BLaER1 (cell line): ENCODE results near the gene PAPSS1.
"Not testable (repeated sequence)": the region's sequence is repeated elsewhere in the genome, so short reads cannot be mapped to it uniquely, and the experiment has no call there.

Experiments used
- H3K27ac ChIP-seq: shearing (Covaris generic); formaldehyde crosslinking; 2 replicates; pipeline ENCODE4 v1.8.1; 2022
- H3K27me3 ChIP-seq: shearing (Covaris generic); formaldehyde crosslinking; 2 replicates; pipeline ENCODE4 v1.8.1; 2022
- H3K36me3 ChIP-seq: shearing (Covaris generic); formaldehyde crosslinking; 2 replicates; pipeline ENCODE4 v1.8.1; 2022
- H3K4me1 ChIP-seq: shearing (Covaris generic); formaldehyde crosslinking; 2 replicates; pipeline ENCODE4 v1.8.1; 2022
- H3K4me2 ChIP-seq: shearing (Covaris generic); formaldehyde crosslinking; 2 replicates; pipeline ENCODE4 v1.8.1; 2022
- H3K4me3 ChIP-seq: shearing (Covaris generic); formaldehyde crosslinking; 2 replicates; pipeline ENCODE4 v1.8.1; 2022
- H3K9ac ChIP-seq: shearing (Covaris generic); formaldehyde crosslinking; 2 replicates; pipeline ENCODE4 v1.8.1; 2022
- H3K9me3 ChIP-seq: shearing (Covaris generic); formaldehyde crosslinking; 2 replicates; pipeline ENCODE4 v1.8.1; 2022
- H4K20me1 ChIP-seq: shearing (Covaris generic); formaldehyde crosslinking; 2 replicates; pipeline ENCODE4 v1.8.1; 2022
- Cebpa-rat ChIP-seq: shearing (Covaris generic); IDR thresholded peaks from 2 replicates; pipeline ENCODE4 v1.8.1; 2022

The PAPSS1 gene

GRCh38 chr4:107725281-107725859 is 5.3 kb upstream of the PAPSS1 start:
- Histone ChIP-seq H3K36me3 (no peaks in the 10 kb centered on the region), H3K4me3 (no peak overlapping the region), H4K20me1 (no peaks in the 10 kb centered on the region), H3K4me2 (no peak overlapping the region), H3K9ac (no peak overlapping the region), H3K9me3 (no peaks in the 10 kb centered on the region), H3K27me3 (no peaks in the 10 kb centered on the region), H3K27ac (no peak overlapping the region), H3K4me1 (peaks cover 12% of the 10 kb centered on the region)
- no peak for TF ChIP-seq Cebpa-rat

DNA sequence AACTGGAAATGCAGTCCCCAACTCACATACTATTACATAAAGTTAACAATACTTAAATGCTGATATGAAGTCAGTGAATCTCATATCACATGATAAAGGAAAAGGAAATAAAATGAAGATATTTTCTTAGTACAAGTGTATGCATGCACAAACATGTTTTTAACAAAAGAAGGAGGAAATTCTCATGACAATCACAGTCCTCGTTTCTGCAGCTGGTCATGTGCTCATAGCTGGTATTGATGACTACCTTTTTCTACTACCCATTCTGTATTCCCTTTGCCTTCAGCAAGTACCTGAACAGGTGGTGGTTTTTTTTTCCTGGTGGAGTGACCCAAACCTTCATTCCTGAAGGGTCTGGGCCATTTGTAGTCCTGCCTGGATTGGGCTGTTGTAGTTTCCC is 3.3 kb upstream of the PAPSS1 start:
- H3K27me3 ChIP-seq, H3K4me3 ChIP-seq, H3K27ac ChIP-seq, H4K20me1 ChIP-seq, H3K9me3 ChIP-seq, H3K4me2 ChIP-seq, H3K36me3 ChIP-seq, H3K9ac ChIP-seq: not testable (repeated sequence)
- peaks cover 22% of the 10 kb centered on the region for H3K4me1 ChIP-seq

DNA sequence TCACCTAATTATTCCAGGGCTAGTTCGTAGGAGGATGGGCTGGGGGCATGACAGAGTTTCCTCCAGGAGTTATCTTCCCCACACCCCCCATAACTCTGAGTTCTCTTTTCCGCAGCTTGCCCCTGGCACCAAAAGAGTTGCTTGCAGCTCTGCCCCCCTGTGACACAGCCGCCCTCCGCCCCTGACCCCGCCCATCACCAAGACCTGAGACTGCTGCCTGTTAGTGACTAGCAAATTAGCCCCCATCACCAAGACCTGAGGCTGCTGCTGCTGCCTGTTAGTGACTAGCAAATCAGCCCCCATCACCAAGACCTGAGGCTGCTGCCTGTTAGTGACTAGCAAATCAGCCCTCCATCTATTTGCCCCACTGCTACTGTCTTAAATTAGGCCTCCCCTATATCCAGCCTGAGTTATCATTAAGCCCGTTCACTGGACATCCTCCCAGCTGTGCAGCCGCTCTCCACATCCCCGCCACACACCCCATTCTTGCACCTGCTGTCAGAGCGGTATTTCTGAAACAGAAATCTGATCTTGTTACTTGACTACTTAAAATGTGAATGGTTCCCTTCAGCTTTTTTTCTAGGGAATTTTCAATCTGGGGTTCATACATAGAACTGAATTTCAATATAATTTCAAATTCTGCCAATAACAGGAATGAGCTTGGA is 1.5 kb upstream of the PAPSS1 start:
- Histone ChIP-seq H3K9me3 (no peaks in the 10 kb centered on the region), H3K27ac (no peak overlapping the region), H3K4me3 (peak overlapping the region; percentile 94), H3K9ac (peak overlapping the region; percentile 76), H4K20me1 (peaks cover 12% of the 10 kb centered on the region), H3K4me1 (peaks cover 32% of the 10 kb centered on the region), H3K27me3 (no peaks in the 10 kb centered on the region), H3K36me3 (no peaks in the 10 kb centered on the region), H3K4me2 (peak overlapping the region; percentile 79)
- TF ChIP-seq Cebpa-rat: no peak

DNA sequence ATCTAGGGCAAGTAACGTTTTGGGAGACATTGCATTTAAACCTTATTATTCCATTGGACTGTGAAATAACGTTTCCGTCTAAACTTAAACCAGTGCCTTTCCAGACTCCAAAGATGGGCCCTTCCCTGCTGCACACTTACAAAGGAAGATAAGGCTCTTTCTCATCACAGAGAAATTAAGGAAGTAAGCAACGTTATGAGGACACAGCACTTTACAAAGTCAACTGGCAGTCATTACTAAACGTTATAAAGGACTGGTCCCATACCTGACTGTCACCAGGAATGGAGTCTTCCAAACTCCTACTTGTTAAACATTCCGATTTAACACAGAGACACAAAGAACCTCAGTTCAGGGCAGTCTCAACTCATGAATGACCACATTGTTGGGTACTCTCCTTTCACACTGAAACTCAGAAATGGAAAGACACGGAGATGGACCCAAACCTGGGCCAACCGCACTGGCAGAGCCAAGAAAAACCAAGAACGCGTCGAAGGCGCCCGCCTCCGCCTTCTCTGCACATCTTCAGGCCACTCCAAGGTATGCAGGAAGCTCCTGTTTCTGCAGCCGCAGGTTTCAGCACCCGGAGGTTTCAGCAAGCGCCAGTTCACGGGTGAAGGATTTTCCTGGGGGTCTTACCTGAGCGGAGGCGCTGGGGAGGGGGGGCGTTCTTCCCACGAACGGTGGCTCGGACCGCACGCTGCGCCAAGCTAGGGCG is 670 bp downstream of the PAPSS1 start:
- Histone ChIP-seq H3K9me3 (no peaks in the 10 kb centered on the region), H3K9ac (peak overlapping the region; percentile 83), H3K27ac (peak overlapping the region; percentile 68), H3K27me3 (no peaks in the 10 kb centered on the region), H3K4me3 (peak overlapping the region; percentile 94), H3K4me1 (peaks cover 32% of the 10 kb centered on the region), H3K4me2 (peak overlapping the region; percentile 89), H3K36me3 (0 out of 2 replicates have a peak, but pooled peaks cover 9% of the 10 kb centered on the region), H4K20me1 (peaks cover 22% of the 10 kb centered on the region)
- TF ChIP-seq Cebpa-rat: no peak

DNA sequence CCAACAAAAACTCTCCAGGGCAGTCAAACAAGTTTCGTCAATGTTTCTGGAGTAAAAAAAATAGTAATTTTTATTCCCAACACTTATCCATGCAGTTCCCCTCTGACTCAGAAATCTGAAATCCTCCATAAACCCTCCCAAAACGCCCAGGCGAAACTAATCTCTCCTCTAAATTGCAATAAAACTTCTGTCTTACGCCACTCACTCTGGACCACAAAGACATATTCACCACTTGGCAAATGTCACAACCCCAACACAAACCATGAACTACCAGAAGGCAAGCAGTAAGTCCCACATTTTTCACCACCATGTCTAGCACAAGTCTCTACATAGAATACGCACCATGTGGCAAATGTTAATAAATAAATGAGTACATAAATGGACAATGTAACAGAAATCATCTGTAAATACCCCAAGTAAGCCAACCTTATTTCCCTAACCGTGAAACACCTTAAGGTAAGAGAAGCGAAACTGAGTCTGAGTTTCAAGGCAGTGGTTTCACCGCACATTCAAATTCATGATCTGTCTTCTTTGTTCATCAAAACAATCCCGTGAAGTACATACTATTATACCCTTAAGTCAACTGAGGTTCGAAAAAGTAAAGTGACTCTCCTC is 1.6 kb downstream of the PAPSS1 start:
- no peaks in the 10 kb centered on the region for H3K9me3 ChIP-seq
- no peak overlapping the region for H3K9ac ChIP-seq
- no peaks in the 10 kb centered on the region for H3K27me3 ChIP-seq
- H3K4me3 ChIP-seq: peak overlapping the region; percentile 94
- H4K20me1 ChIP-seq: peaks cover 22% of the 10 kb centered on the region
- H3K36me3 ChIP-seq: peaks cover 13% of the 10 kb centered on the region; the same call in 1 of the 2 replicates
- TF ChIP-seq Cebpa-rat: no peak
- no peak overlapping the region for H3K27ac ChIP-seq
- peaks cover 32% of the 10 kb centered on the region for H3K4me1 ChIP-seq
- peak overlapping the region; percentile 89 for H3K4me2 ChIP-seq

- H3K4me1 ChIP-seq: peaks cover 29% of the 10 kb centered on the region
- H3K4me2 ChIP-seq: no peak overlapping the region
- H4K20me1 ChIP-seq: peaks cover 22% of the 10 kb centered on the region
- no peak overlapping the region for H3K4me3 ChIP-seq
- no peak for TF ChIP-seq Cebpa-rat
- peaks cover 14% of the 10 kb centered on the region for H3K9me3 ChIP-seq
- H3K27me3 ChIP-seq: no peaks in the 10 kb centered on the region
- peaks cover 30% of the 10 kb centered on the region for H3K36me3 ChIP-seq
- no peak overlapping the region for H3K9ac ChIP-seq
- H3K27ac ChIP-seq: no peak overlapping the region
Observed at GRCh38 chr4:107714256-107714655, 5.8 kb downstream of the PAPSS1 start.

GRCh38 chr4:107712236-107712635 is 7.8 kb downstream of the PAPSS1 start:
- H3K27me3 ChIP-seq: no peaks in the 10 kb centered on the region
- peaks cover 31% of the 10 kb centered on the region for H3K9me3 ChIP-seq
- no peak overlapping the region for H3K27ac ChIP-seq
- H3K4me3 ChIP-seq: no peak overlapping the region
- H3K4me1 ChIP-seq: peaks cover 9% of the 10 kb centered on the region; the same call in 1 of the 2 replicates
- H3K36me3 ChIP-seq: peaks cover 36% of the 10 kb centered on the region
- H3K4me2 ChIP-seq: no peak overlapping the region
- no peak for TF ChIP-seq Cebpa-rat
- H4K20me1 ChIP-seq: peaks cover 14% of the 10 kb centered on the region; the same call in 1 of the 2 replicates
- no peak overlapping the region for H3K9ac ChIP-seq

GRCh38 chr4:107711831-107712230 is 8.2 kb downstream of the PAPSS1 start:
- Histone ChIP-seq H3K36me3 (peaks cover 40% of the 10 kb centered on the region), H3K4me2 (no peak overlapping the region), H3K27me3 (no peaks in the 10 kb centered on the region), H3K9ac (no peak overlapping the region), H3K4me3 (no peak overlapping the region), H3K9me3 (peaks cover 35% of the 10 kb centered on the region), H3K4me1 (peaks cover 9% of the 10 kb centered on the region; the same call in 1 of the 2 replicates), H4K20me1 (peaks cover 12% of the 10 kb centered on the region; the same call in 1 of the 2 replicates), H3K27ac (no peak overlapping the region)
- TF ChIP-seq Cebpa-rat: no peak

DNA sequence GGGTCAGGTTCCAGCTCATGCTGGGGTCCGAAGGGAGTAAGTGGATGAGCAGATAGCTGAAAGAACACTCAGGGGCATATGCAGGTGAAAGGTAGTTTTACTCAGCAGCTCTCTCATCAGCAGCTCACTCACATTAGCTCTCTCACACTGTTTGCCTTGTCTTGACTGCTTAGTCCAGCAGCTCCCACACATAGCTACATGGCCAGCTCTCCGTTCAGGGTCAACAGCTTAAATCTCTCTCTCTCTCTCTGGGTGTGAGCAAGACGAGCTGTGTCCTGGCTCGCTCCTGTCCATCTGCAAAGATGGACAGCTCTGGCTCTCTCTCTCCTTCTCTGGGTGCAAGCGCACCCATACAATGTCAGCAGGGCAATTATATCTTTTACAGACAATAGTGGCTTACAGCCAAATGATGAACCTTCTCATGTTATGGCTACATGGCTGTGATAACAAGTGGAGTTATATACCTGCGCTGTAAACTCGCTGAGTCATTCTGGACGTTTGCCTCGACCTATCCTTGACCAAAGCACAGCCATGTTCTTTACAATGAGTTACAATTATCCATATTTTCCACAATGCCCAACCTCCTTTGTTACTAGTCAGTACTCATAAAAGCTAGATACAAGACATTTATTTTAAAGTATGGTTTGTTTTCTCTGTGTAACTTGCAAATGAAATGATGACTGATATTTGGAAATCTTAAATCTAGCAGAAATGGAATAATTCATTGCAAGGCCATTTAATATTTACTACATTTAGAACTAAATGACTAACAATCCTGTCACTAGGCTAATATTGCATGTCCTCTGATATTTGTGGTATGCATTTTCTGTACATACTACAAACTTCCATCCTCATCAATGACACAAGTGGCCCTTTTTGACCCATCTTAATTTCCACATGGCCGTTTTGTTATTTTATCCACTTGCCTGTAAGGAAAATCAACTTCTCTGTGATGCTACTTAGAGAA is 9.3 kb downstream of the PAPSS1 start:
- Histone ChIP-seq H3K27ac (no peak overlapping the region), H3K9me3 (peaks cover 46% of the 10 kb centered on the region), H3K4me1 (peaks cover 9% of the 10 kb centered on the region; the same call in 1 of the 2 replicates), H3K9ac (no peak overlapping the region), H3K27me3 (no peaks in the 10 kb centered on the region), H3K4me2 (no peak overlapping the region), H4K20me1 (peaks cover 2% of the 10 kb centered on the region; the same call in 1 of the 2 replicates), H3K36me3 (peaks cover 44% of the 10 kb centered on the region), H3K4me3 (no peak overlapping the region)
- no peak for TF ChIP-seq Cebpa-rat
